ENCODE results near the gene BTRC. TPM values are rescaled to one million over a fixed set of nuclear protein-coding genes. Genes with fewer than 3 reads are reported as not detected.

Gene BTRC
- total and polyA plus RNA-seq, 2 donors from 2014 or later, result 6.7 to 18.0 TPM

- H3K4me3 ChIP-seq (ENCODE audit: low read length in 3 of 3), result no peak overlapping the region
- no peaks in the 10 kb centered on the region for H3K36me3 ChIP-seq (ENCODE audit: control insufficient read depth in 2 of 3, insufficient read depth in 3 of 3, low read length in 3 of 3)
- peaks cover 0 to 18% (median 6%) of the 10 kb centered on the region in 3 donors for H3K4me1 ChIP-seq (ENCODE audit: control insufficient read depth in 2 of 3, insufficient read depth in 2 of 3, low read depth in 1 of 3, low read length in 3 of 3)
- DNase-seq, result peak in 1 of 5 donors; percentile 41
- FAIRE-seq, result no peak
- no peaks in the 10 kb centered on the region for H3K9me3 ChIP-seq (ENCODE audit: control insufficient read depth in 2 of 3, insufficient read depth in 1 of 3, low read length in 3 of 3)
- intact Hi-C loops (cut with DNase I), result loop anchor here (10.0 kb wide), 1 partner anchor 351 kb away; no protein-coding TSS in a partner anchor
- no peak overlapping the region for H3K9ac ChIP-seq (ENCODE audit: low read length in 3 of 3)
- H3K27me3 ChIP-seq (ENCODE audit: control insufficient read depth, insufficient read depth, low read length), result peaks cover 4% of the 10 kb centered on the region
- TF ChIP-seq CTCF (IDR thresholded peaks at IDR 0.05; ENCODE audit: borderline replicate concordance, extremely low read depth, insufficient read depth), result no peak
- no peak overlapping the region for H3K27ac ChIP-seq (ENCODE audit: low read depth in 2 of 2, low read length in 2 of 2)
These were observed 212.0 kb downstream of the BTRC start for GRCh38 chr10:101565936-101566332.

- no peak for FAIRE-seq
- no peak for TF ChIP-seq CTCF (IDR thresholded peaks at IDR 0.05; ENCODE audit: borderline replicate concordance, extremely low read depth, insufficient read depth)
- peaks cover 4% of the 10 kb centered on the region for H3K27me3 ChIP-seq (ENCODE audit: control insufficient read depth, insufficient read depth, low read length)
These were observed 212.6 kb downstream of the BTRC start for GRCh38 chr10:101566333-101567164.

GRCh38 chr10:101567165-101568006 lies 213.4 kb downstream of the BTRC start:
- intact Hi-C loops (cut with DNase I), result loop anchor here (10.0 kb wide), 1 partner anchor 353 kb away; no protein-coding TSS in a partner anchor
- no peak for FAIRE-seq

More at GRCh38 chr10:101566333-101567164, 212.6 kb downstream of the BTRC start:
- Histone ChIP-seq H3K36me3 (ENCODE audit: control insufficient read depth in 2 of 3, insufficient read depth in 3 of 3, low read length in 3 of 3) (no peaks in the 10 kb centered on the region), H3K9me3 (ENCODE audit: control insufficient read depth in 2 of 3, insufficient read depth in 1 of 3, low read length in 3 of 3) (no peaks in the 10 kb centered on the region), H3K9ac (ENCODE audit: low read length in 3 of 3) (no peak overlapping the region), H3K27ac (ENCODE audit: low read depth in 2 of 2, low read length in 2 of 2) (no peak overlapping the region), H3K4me1 (ENCODE audit: control insufficient read depth in 2 of 3, insufficient read depth in 2 of 3, low read depth in 1 of 3, low read length in 3 of 3) (peaks cover 0 to 18% (median 6%) of the 10 kb centered on the region in 3 donors), H3K4me3 (ENCODE audit: low read length in 3 of 3) (no peak overlapping the region)
- peak; percentile 56 to 79 (median 66) for DNase-seq
- intact Hi-C loops (cut with DNase I), result loop anchor here (10.0 kb wide), 1 partner anchor 352 kb away; no protein-coding TSS in a partner anchor

More at GRCh38 chr10:101567165-101568006, 213.4 kb downstream of the BTRC start:
- Histone ChIP-seq H3K9ac (ENCODE audit: low read length in 3 of 3) (no peak overlapping the region), H3K27me3 (ENCODE audit: control insufficient read depth, insufficient read depth, low read length) (peaks cover 4% of the 10 kb centered on the region), H3K4me3 (ENCODE audit: low read length in 3 of 3) (no peak overlapping the region), H3K4me1 (ENCODE audit: control insufficient read depth in 2 of 3, insufficient read depth in 2 of 3, low read depth in 1 of 3, low read length in 3 of 3) (peaks cover 0 to 18% (median 6%) of the 10 kb centered on the region in 3 donors), H3K9me3 (ENCODE audit: control insufficient read depth in 2 of 3, insufficient read depth in 1 of 3, low read length in 3 of 3) (peaks cover 0 to under 1% (median 0%) of the 10 kb centered on the region in 3 donors), H3K27ac (ENCODE audit: low read depth in 2 of 2, low read length in 2 of 2) (no peak overlapping the region), H3K36me3 (ENCODE audit: control insufficient read depth in 2 of 3, insufficient read depth in 3 of 3, low read length in 3 of 3) (no peaks in the 10 kb centered on the region)
- TF ChIP-seq CTCF (IDR thresholded peaks at IDR 0.05; ENCODE audit: borderline replicate concordance, extremely low read depth, insufficient read depth), result no peak
- DNase-seq, result peak in 1 of 5 donors; percentile 28

Measured in kidney (tissue), 14 donors.